Endodermal cell (in vitro differentiated cells): ENCODE data around the gene PDE4D. TPM values are rescaled to one million over a fixed set of nuclear protein-coding genes. Genes with fewer than 3 reads are reported as not detected.
"Not testable (repeated sequence)": the region's sequence is repeated elsewhere in the genome, so short reads cannot be mapped to it uniquely, and the experiment has no call there.

ENCODE experiments used
- DNase-seq: peaks from one replicate; pipeline ENCODE4 v3.0.0-alpha.2; 2017
- H3K27ac ChIP-seq: 2 replicates; pipeline ENCODE4 v1.5.1; 2013; ENCODE audit warnings: mild to moderate bottlenecking, low read depth, low read length, moderate library complexity
- H3K27me3 ChIP-seq: 2 replicates; pipeline ENCODE4 v1.6.1; 2013; ENCODE audit warnings: mild to moderate bottlenecking, low read length, moderate library complexity; ENCODE audit not compliant: insufficient read depth, control insufficient read depth, poor library complexity, severe bottlenecking
- H3K36me3 ChIP-seq: 2 replicates; pipeline ENCODE4 v1.7.0; 2013; ENCODE audit warnings: mild to moderate bottlenecking, low read length, moderate library complexity; ENCODE audit not compliant: control insufficient read depth, insufficient read depth
- H3K4me1 ChIP-seq: one replicate; pipeline ENCODE4 v1.7.0; 2013; ENCODE audit warnings: low read length; ENCODE audit not compliant: control insufficient read depth, insufficient read depth
- H3K4me3 ChIP-seq: 2 replicates; pipeline ENCODE4 v1.5.1; 2013; ENCODE audit warnings: mild to moderate bottlenecking, low read length, moderate library complexity
- H3K9ac ChIP-seq: 2 replicates; pipeline ENCODE4 v1.6.1; 2013; ENCODE audit warnings: mild to moderate bottlenecking, low read length, moderate library complexity; ENCODE audit not compliant: poor library complexity, severe bottlenecking; ENCODE audit errors: extremely low read depth
- H3K9me3 ChIP-seq: 2 replicates; pipeline ENCODE4 v1.6.1; 2013; ENCODE audit warnings: mild to moderate bottlenecking, low read length, moderate library complexity; ENCODE audit not compliant: control insufficient read depth
- H3K27ac Mint-ChIP-seq: 2 replicates; pipeline ENCODE4 v1.8.0; 2020; ENCODE audit warnings: mixed read lengths
- H3K27me3 Mint-ChIP-seq: 2 replicates; pipeline ENCODE4 v1.8.0; 2021; ENCODE audit warnings: mild to moderate bottlenecking, mixed read lengths; ENCODE audit not compliant: insufficient read depth
- H3K36me3 Mint-ChIP-seq: 2 replicates; pipeline ENCODE4 v1.8.0; 2020; ENCODE audit warnings: low read depth, mixed read lengths
- H3K4me1 Mint-ChIP-seq: 2 replicates; pipeline ENCODE4 v1.8.0; 2020; ENCODE audit warnings: mixed read lengths
- H3K4me3 Mint-ChIP-seq: 2 replicates; pipeline ENCODE4 v1.8.0; 2020; ENCODE audit warnings: mild to moderate bottlenecking, moderate library complexity, mixed read lengths
- H3K9me3 Mint-ChIP-seq: 2 replicates; pipeline ENCODE4 v1.8.0; 2020; ENCODE audit warnings: mild to moderate bottlenecking, mixed read lengths
- CTCF ChIP-seq: fragments of 200-600 bp; sonication (generic); conservative IDR thresholded peaks from 2 replicates; pipeline ENCODE4 v1.5.0; 2021; ENCODE audit warnings: antibody characterized with exemption, mild to moderate bottlenecking
- WGBS, 2 experiments: methylation state at CpG; one replicate each; pipeline versions ENCODE4 v1.1.5 to v1.1.7; 2013; ENCODE audit warnings: missing lambda C conversion rate in 2 of 2, mixed read lengths in 1 of 2; ENCODE audit not compliant: insufficient coverage in 1 of 2, insufficient read length in 1 of 2; 5-methylcytosine and 5-hydroxymethylcytosine counted together
- total RNA-seq, 2 donors: library from RNA; stranded (reverse); fragmentation: NEBNext Ultra II Directional in 1 of 2; extraction: Animal tissue kit (Norgen Biotek cat#: 25700) in 1 of 2; gene quantifications; 2 replicates in 1 of 2; 3 replicates in 1 of 2; pipeline ENCODE4 v1.2.1, GENCODE V29; 2021

Gene PDE4D
- total RNA-seq, 2 donors from 2014 or later = 9.2 to 11.4 TPM

GRCh38 chr5:58998544-58998943, 895.0 kb downstream of the PDE4D start:
- no peaks in the 10 kb centered on the region for H3K9me3 ChIP-seq
- peak overlapping the region; percentile 81 for H3K4me3 ChIP-seq
- H3K4me1 ChIP-seq = peaks cover 7% of the 10 kb centered on the region
- peaks cover 2% of the 10 kb centered on the region for H3K9me3 Mint-ChIP-seq
- peak overlapping the region; percentile 41 for H3K9ac ChIP-seq
- H3K27me3 ChIP-seq = no peaks in the 10 kb centered on the region
- DNase-seq = no peak
- peak overlapping the region; percentile 21 for H3K4me3 Mint-ChIP-seq
- peaks cover 43% of the 10 kb centered on the region for H3K4me1 Mint-ChIP-seq
- no peaks in the 10 kb centered on the region for H3K27me3 Mint-ChIP-seq
- 80% methylated on average over 1 of the region's 2 CpGs; no CpG with 5 or more reads in 1 of the 2 experiments for WGBS, 2 experiments
- TF ChIP-seq CTCF = no peak
- no peak overlapping the region for H3K27ac ChIP-seq
- H3K36me3 ChIP-seq = no peaks in the 10 kb centered on the region
- H3K36me3 Mint-ChIP-seq = peaks cover 2% of the 10 kb centered on the region
- H3K27ac Mint-ChIP-seq = peak overlapping the region; percentile 82

- peaks cover 27% of the 10 kb centered on the region for H3K4me1 Mint-ChIP-seq
- H3K36me3 Mint-ChIP-seq, H3K4me1 ChIP-seq, DNase-seq, H3K36me3 ChIP-seq, H3K27ac ChIP-seq, H3K27ac Mint-ChIP-seq, H3K9ac ChIP-seq, H3K9me3 Mint-ChIP-seq, H3K27me3 ChIP-seq, H3K27me3 Mint-ChIP-seq, H3K9me3 ChIP-seq, H3K4me3 Mint-ChIP-seq: not testable (repeated sequence)
- peak overlapping the region; percentile 81 for H3K4me3 ChIP-seq
- 89 to 100% methylated on average over 1 of the region's 3 CpGs for WGBS, 2 experiments
Measured at GRCh38 chr5:58995779-58996178, 897.7 kb downstream of the PDE4D start.

GRCh38 chr5:58993461-58993860, 900.1 kb downstream of the PDE4D start:
- Histone ChIP-seq H3K9me3 (no peaks in the 10 kb centered on the region), H3K9ac (no peak overlapping the region), H3K27me3 (no peaks in the 10 kb centered on the region), H3K4me3 (no peak overlapping the region), H3K27ac (no peak overlapping the region), H3K36me3 (peaks cover 23% of the 10 kb centered on the region), H3K4me1 (peaks cover 7% of the 10 kb centered on the region)
- no peaks in the 10 kb centered on the region for H3K9me3 Mint-ChIP-seq
- WGBS, 2 experiments = 79 to 83% methylated on average over 1 of the region's 1 CpG
- no peak overlapping the region for H3K4me3 Mint-ChIP-seq
- peaks cover 17% of the 10 kb centered on the region for H3K4me1 Mint-ChIP-seq
- no peaks in the 10 kb centered on the region for H3K27me3 Mint-ChIP-seq
- no peak for DNase-seq
- H3K36me3 Mint-ChIP-seq = peaks cover 11% of the 10 kb centered on the region
- H3K27ac Mint-ChIP-seq = peak overlapping the region; percentile 50
- no peak for TF ChIP-seq CTCF

- peak; percentile 53 for TF ChIP-seq CTCF
- no peak overlapping the region for H3K9ac ChIP-seq
- H3K27ac Mint-ChIP-seq = no peak overlapping the region
- H3K36me3 Mint-ChIP-seq = peaks cover 10% of the 10 kb centered on the region
- H3K9me3 ChIP-seq = no peaks in the 10 kb centered on the region
- no peak overlapping the region for H3K4me3 ChIP-seq
- H3K27ac ChIP-seq = no peak overlapping the region
- H3K4me1 ChIP-seq = peaks cover 6% of the 10 kb centered on the region
- H3K36me3 ChIP-seq = peaks cover 26% of the 10 kb centered on the region
- DNase-seq = no peak
- H3K9me3 Mint-ChIP-seq = no peaks in the 10 kb centered on the region
- H3K27me3 Mint-ChIP-seq = no peaks in the 10 kb centered on the region
- no peak overlapping the region for H3K4me3 Mint-ChIP-seq
- 89% methylated on average over 2 of the region's 2 CpGs; no CpG with 5 or more reads in 1 of the 2 experiments for WGBS, 2 experiments
- H3K4me1 Mint-ChIP-seq = peaks cover 20% of the 10 kb centered on the region
- H3K27me3 ChIP-seq = no peaks in the 10 kb centered on the region
Measured at GRCh38 chr5:58988938-58989337, 904.6 kb downstream of the PDE4D start.
